Upper lobe of right lung (tissue), 1 donor: Measurements from ENCODE around the gene CS. TPM values are rescaled to one million over a fixed set of nuclear protein-coding genes. Genes with fewer than 3 reads are reported as not detected.

Experiments
- ATAC-seq: fragments of 200-7000 bp; cut with Tn5 transposase; one replicate; pipeline ENCODE4 v1.9.1; 2020; ENCODE audit warnings: mild to moderate bottlenecking, moderate library complexity
- DNase-seq: peaks from one replicate; pipeline ENCODE4 v3.0.0-alpha.2; 2020
- H3K27ac ChIP-seq: fragments of 200-600 bp; one replicate; pipeline ENCODE4 v1.8.0; 2022
- H3K27me3 ChIP-seq: fragments of 200-600 bp; one replicate; pipeline ENCODE4 v1.8.0; 2022; ENCODE audit warnings: mild to moderate bottlenecking
- H3K36me3 ChIP-seq: fragments of 200-600 bp; one replicate; pipeline ENCODE4 v1.8.0; 2022
- H3K4me1 ChIP-seq: fragments of 200-600 bp; one replicate; pipeline ENCODE4 v1.8.0; 2022
- H3K4me3 ChIP-seq: fragments of 200-600 bp; one replicate; pipeline ENCODE4 v1.8.0; 2022; ENCODE audit warnings: mild to moderate bottlenecking
- H3K9me3 ChIP-seq: fragments of 200-600 bp; one replicate; pipeline ENCODE4 v1.8.0; 2022
- intact Hi-C: fragments of 100-400 bp; cut with DNase I; formaldehyde crosslinking; loops from one replicate; pipeline ENCODE4 v1.11.0; 2022
- total RNA-seq: library from RNA; stranded (reverse); fragmentation: NEBNext Ultra II Directional; extraction: Animal tissue kit (Norgen Biotek cat#: 25700); gene quantifications from one replicate; pipeline ENCODE4 v1.2.1, GENCODE V29; 2021
- TF ChIP-seq, protein P1 (sequence below): fragments of 200-600 bp; IDR thresholded peaks from one replicate; pipeline ENCODE4 v1.8.0; 2022; ENCODE audit warnings: antibody characterized with exemption
- donor health status: DM: no; HTN: yes; CAD: no; lungs with severe emphysema.

CS gene
- total RNA-seq, 1 donor from 2014 or later = 159 TPM

- TF ChIP-seq, protein P1, sequence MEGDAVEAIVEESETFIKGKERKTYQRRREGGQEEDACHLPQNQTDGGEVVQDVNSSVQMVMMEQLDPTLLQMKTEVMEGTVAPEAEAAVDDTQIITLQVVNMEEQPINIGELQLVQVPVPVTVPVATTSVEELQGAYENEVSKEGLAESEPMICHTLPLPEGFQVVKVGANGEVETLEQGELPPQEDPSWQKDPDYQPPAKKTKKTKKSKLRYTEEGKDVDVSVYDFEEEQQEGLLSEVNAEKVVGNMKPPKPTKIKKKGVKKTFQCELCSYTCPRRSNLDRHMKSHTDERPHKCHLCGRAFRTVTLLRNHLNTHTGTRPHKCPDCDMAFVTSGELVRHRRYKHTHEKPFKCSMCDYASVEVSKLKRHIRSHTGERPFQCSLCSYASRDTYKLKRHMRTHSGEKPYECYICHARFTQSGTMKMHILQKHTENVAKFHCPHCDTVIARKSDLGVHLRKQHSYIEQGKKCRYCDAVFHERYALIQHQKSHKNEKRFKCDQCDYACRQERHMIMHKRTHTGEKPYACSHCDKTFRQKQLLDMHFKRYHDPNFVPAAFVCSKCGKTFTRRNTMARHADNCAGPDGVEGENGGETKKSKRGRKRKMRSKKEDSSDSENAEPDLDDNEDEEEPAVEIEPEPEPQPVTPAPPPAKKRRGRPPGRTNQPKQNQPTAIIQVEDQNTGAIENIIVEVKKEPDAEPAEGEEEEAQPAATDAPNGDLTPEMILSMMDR = peak; percentile 56
- intact Hi-C loops = loop anchor here (10.0 kb wide), 1 partner anchor 131 kb away; the partner anchor contains the start of gene SPRYD4
- ATAC-seq (peak; percentile 99), DNase-seq (peak; percentile 96)
- Histone ChIP-seq H3K9me3 (no peaks in the 10 kb centered on the region), H3K27ac (peak within 1 kb of the TSS; percentile 97), H3K4me3 (peak within 1 kb of the TSS; percentile 71), H3K27me3 (no peaks in the 10 kb centered on the region), H3K36me3 (no peaks in the 10 kb centered on the region), H3K4me1 (peaks cover 12% of the 10 kb centered on the region)
Observed at GRCh38 chr12:56333679-56334489, 33.8 kb upstream of the CS start, which contains the start of gene PAN2. Gene PAN2 (minus strand): TSS chr12:56334000. CDS start chr12:56333094, 906 bp downstream.

DNA sequence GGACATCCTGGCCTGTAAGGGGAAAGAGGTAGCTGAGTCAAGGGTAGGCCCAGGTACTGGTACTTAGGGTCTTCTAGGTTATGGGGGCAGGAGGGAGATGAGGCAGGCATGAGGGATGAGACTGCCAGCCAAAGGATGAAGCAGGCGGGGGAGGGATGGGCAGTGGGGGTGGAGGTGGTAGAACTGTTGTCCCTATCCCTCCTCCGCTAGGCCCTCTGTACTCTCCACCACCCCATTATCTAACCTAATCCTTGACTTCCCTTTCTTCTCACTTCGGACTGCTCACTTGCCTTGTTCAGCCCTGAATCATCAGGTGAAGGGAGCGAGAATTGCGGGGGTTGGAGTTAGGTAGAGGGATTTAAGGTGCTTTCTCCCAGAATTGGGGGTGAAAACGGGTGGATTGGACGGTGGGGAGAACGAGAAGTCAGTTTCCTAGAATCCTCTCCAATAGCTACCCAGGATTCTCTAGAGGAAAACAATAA lies 33.1 kb upstream of the CS start:
- DNase-seq (no peak), ATAC-seq (peak; percentile 1)
- H3K9me3 ChIP-seq = no peaks in the 10 kb centered on the region
- H3K36me3 ChIP-seq = peaks cover 2% of the 10 kb centered on the region
- H3K4me1 ChIP-seq = peaks cover 12% of the 10 kb centered on the region
- H3K27me3 ChIP-seq = no peaks in the 10 kb centered on the region
- peak overlapping the region; percentile 97 for H3K27ac ChIP-seq
- peak overlapping the region; percentile 71 for H3K4me3 ChIP-seq
- TF ChIP-seq, protein P1 = no peak
- intact Hi-C loops = loop anchor here (10.0 kb wide), 1 partner anchor 132 kb away; the partner anchor contains the start of gene SPRYD4

GRCh38 chr12:56332512-56333196 lies 32.5 kb upstream of the CS start:
- Histone ChIP-seq H3K4me1 (peaks cover 12% of the 10 kb centered on the region), H3K9me3 (no peaks in the 10 kb centered on the region), H3K27ac (peak overlapping the region; percentile 97), H3K27me3 (no peaks in the 10 kb centered on the region), H3K4me3 (peak overlapping the region; percentile 71), H3K36me3 (peaks cover 8% of the 10 kb centered on the region)
- no peak for ATAC-seq
- intact Hi-C loops = loop anchor here (10.0 kb wide), 1 partner anchor 132 kb away; the partner anchor contains the start of gene SPRYD4
- TF ChIP-seq, protein P1 = no peak
- no peak for DNase-seq

DNA sequence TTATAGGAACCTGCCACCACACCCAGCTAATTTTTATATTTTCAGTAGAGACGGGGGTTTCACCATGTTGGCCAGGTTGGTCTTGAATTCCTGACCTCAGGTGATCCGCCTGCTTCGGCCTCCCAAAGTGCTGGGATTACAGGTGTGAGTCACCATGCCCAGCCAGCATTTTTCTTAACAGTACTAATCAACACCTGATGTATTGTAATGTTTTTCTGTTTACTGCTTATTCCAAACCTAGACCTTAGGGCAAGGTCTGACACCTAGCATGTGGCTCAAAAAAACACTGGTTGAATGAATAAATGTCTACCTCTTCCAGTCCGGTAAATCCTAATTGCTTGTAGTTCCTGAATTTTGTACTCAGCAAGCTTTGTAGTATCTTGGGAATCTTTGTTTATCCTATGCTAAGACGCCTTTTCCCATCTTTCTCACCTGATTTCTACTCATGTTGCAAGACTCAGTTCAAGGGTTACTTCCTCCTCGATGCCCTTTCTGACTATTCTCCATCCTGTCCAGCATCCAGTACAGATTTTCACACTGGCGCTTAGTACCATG lies 30.9 kb upstream of the CS start:
- Histone ChIP-seq H3K4me3 (no peak overlapping the region), H3K9me3 (no peaks in the 10 kb centered on the region), H3K27ac (no peak overlapping the region), H3K36me3 (peaks cover 24% of the 10 kb centered on the region), H3K27me3 (no peaks in the 10 kb centered on the region), H3K4me1 (peaks cover 12% of the 10 kb centered on the region)
- intact Hi-C loops = loop anchor here (10.0 kb wide), 1 partner anchor 134 kb away; the partner anchor contains the start of gene SPRYD4
- ATAC-seq (no peak), DNase-seq (no peak)
- TF ChIP-seq, protein P1 = no peak

DNA sequence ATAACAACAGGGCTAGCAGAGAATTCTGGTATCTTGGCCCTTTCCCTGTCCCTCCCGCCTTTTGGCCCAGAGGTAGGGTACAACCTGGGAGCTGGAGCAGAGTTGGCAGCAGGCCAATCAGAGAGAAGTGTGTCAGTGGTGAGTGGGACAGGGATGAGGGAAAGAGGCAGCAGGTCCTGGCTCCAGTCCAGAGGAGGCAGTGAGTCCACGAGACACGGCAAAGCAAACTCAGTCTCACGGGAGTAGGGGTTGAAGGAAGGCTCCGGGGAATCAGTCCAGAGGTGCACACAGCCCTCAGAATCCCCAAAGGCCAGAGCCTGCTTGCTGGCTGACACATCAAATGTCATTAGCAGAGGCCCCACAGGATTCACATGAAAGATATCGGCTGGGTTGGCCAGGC lies 26.4 kb upstream of the CS start:
- H3K36me3 ChIP-seq = peaks cover 69% of the 10 kb centered on the region
- TF ChIP-seq, protein P1 = no peak
- peak; percentile 49 for DNase-seq
- no peak for ATAC-seq
- H3K4me3 ChIP-seq = no peak overlapping the region
- H3K27ac ChIP-seq = no peak overlapping the region
- no peaks in the 10 kb centered on the region for H3K4me1 ChIP-seq
- intact Hi-C loops = no loop called here
- H3K9me3 ChIP-seq = no peaks in the 10 kb centered on the region
- no peaks in the 10 kb centered on the region for H3K27me3 ChIP-seq
